SK-N-SH (cell line): ENCODE measurements around the gene DENND5B. TPM values are rescaled to one million over a fixed set of nuclear protein-coding genes. Genes with fewer than 3 reads are reported as not detected.

ENCODE experiments used
- CTCF ChIA-PET: fragments of 300-600, 350-600 bp; formaldehyde crosslinking; extraction: SDS; loops from one replicate; lab custom pipeline; 2021; lab: Yijun Ruan, JAX
- POLR2A ChIA-PET: fragments of 350-600 bp; sonication (Branson Sonifier 250); formaldehyde crosslinking; extraction: SDS; loops from one replicate; lab custom pipeline; 2020; ENCODE audit warnings: antibody characterized with exemption, inconsistent platforms; lab: Yijun Ruan, JAX
- DNase-seq: peaks from one replicate; pipeline ENCODE4 v3.0.0; 2012
- H2AFZ ChIP-seq: fragments of 200-600 bp; sonication (generic); 2 replicates; pipeline ENCODE4 v1.8.1; 2016; ENCODE audit warnings: antibody characterized with exemption, mild to moderate bottlenecking, low read depth
- H3F3A ChIP-seq: fragments of 200-600 bp; sonication (generic); replicated peaks from 2 replicates; pipeline ENCODE3; 2016; ENCODE audit warnings: antibody characterized with exemption, mild to moderate bottlenecking; ENCODE audit not compliant: insufficient read depth
- H3K27ac ChIP-seq, 2 experiments: fragments of 200-500 bp in 1 of 2; fragments of 200-600 bp in 1 of 2; sonication (Bioruptor generic) in 1 of 2; sonication (generic), shearing (Covaris generic) in 1 of 2; 2 replicates each; pipeline versions ENCODE4 v1.5.1 to v1.6.1; 2014 to 2016; ENCODE audit warnings: low read depth in 2 of 2, inconsistent platforms in 1 of 2, low read length in 1 of 2, mild to moderate bottlenecking in 1 of 2, mixed read lengths in 1 of 2
- H3K27me3 ChIP-seq: fragments of 200-600 bp; sonication (generic), shearing (Covaris generic); 2 replicates; pipeline ENCODE4 v1.6.1; 2016; ENCODE audit warnings: mixed run types; ENCODE audit not compliant: insufficient read depth
- H3K36me3 ChIP-seq, 2 experiments: fragments of 200-500 bp in 1 of 2; fragments of 200-600 bp in 1 of 2; sonication (Bioruptor generic) in 1 of 2; sonication (generic) in 1 of 2; replicated peaks in 1 of 2; 2 replicates each; pipeline versions ENCODE3 to v1.5.1; 2014 to 2016; ENCODE audit warnings: low read length in 1 of 2, mild to moderate bottlenecking in 1 of 2; ENCODE audit not compliant: insufficient read depth in 2 of 2, control insufficient read depth in 1 of 2
- H3K4me1 ChIP-seq, 2 experiments: fragments of 200-500 bp in 1 of 2; fragments of 200-600 bp in 1 of 2; sonication (Bioruptor generic) in 1 of 2; sonication (generic), shearing (Covaris generic) in 1 of 2; 2 replicates each; pipeline versions ENCODE4 v1.5.1 to v1.6.1; 2014 to 2016; ENCODE audit warnings: low read depth in 1 of 2, low read length in 1 of 2, mixed run types in 1 of 2; ENCODE audit not compliant: insufficient read depth in 2 of 2, control insufficient read depth in 1 of 2
- H3K4me2 ChIP-seq: fragments of 200-600 bp; sonication (generic), shearing (Covaris generic); 2 replicates; pipeline ENCODE4 v1.6.1; 2017; ENCODE audit warnings: mixed run types
- H3K4me3 ChIP-seq, 2 experiments: fragments of 200-500 bp in 1 of 2; fragments of 200-600 bp in 1 of 2; sonication (Bioruptor generic) in 1 of 2; sonication (generic), shearing (Covaris generic) in 1 of 2; 2 replicates each; pipeline versions ENCODE4 v1.5.1 to v1.8.1; 2014 to 2016; ENCODE audit warnings: low read depth in 2 of 2, inconsistent platforms in 1 of 2, low read length in 1 of 2, mild to moderate bottlenecking in 1 of 2, mixed read lengths in 1 of 2, moderate library complexity in 1 of 2
- H3K79me2 ChIP-seq: fragments of 200-600 bp; sonication (generic); 2 replicates; pipeline ENCODE4 v1.8.1; 2017; ENCODE audit warnings: mild to moderate bottlenecking; ENCODE audit not compliant: insufficient read depth
- H3K9ac ChIP-seq: fragments of 200-600 bp; sonication (generic); 2 replicates; pipeline ENCODE4 v1.6.1; 2017; ENCODE audit warnings: mixed run types
- H3K9me2 ChIP-seq: fragments of 200-600 bp; sonication (generic); 2 replicates; pipeline ENCODE4 v1.6.1; 2017; ENCODE audit warnings: mixed run types
- H3K9me3 ChIP-seq: fragments of 200-600 bp; sonication (generic); 2 replicates; pipeline ENCODE4 v1.6.1; 2017; ENCODE audit warnings: mixed run types, mild to moderate bottlenecking, moderate library complexity
- H4K20me1 ChIP-seq: fragments of 200-600 bp; sonication (generic); 2 replicates; pipeline ENCODE4 v1.6.1; 2017; ENCODE audit warnings: mild to moderate bottlenecking, mixed run types; ENCODE audit not compliant: insufficient read depth
- ELF1 ChIP-seq: IDR thresholded peaks from 2 replicates; pipeline ENCODE4 v1.4.0; 2012
- EP300 ChIP-seq, 2 experiments: IDR thresholded peaks; 2 replicates each; pipeline versions ENCODE4 v1.4.0 to v1.6.1; 2012; ENCODE audit warnings: borderline replicate concordance in 1 of 2, low read depth in 1 of 2, low read length in 1 of 2
- EZH2phosphoT487 ChIP-seq: fragments of 200-600 bp; sonication (generic); IDR thresholded peaks from 2 replicates; pipeline ENCODE4 v1.6.1; 2017; ENCODE audit warnings: low read depth, mixed run types, mild to moderate bottlenecking, antibody characterized with exemption, moderate library complexity, borderline replicate concordance
- FOXM1 ChIP-seq: IDR thresholded peaks from 2 replicates; pipeline ENCODE4 v1.4.0; 2012; ENCODE audit warnings: low read depth, mild to moderate bottlenecking
- GATA2 ChIP-seq: sonication (generic); formaldehyde crosslinking; IDR thresholded peaks from 2 replicates; pipeline ENCODE4 v1.5.0; 2020; ENCODE audit warnings: mild to moderate bottlenecking, missing genetic modification reagents
- JUND ChIP-seq: IDR thresholded peaks from 2 replicates; pipeline ENCODE4 v1.4.0; 2012
- MEF2A ChIP-seq: IDR thresholded peaks from 2 replicates; pipeline ENCODE4 v1.4.0; 2012; ENCODE audit warnings: low read depth, borderline replicate concordance
- MXI1 ChIP-seq: IDR thresholded peaks from 2 replicates; pipeline ENCODE4 v1.6.1; 2012; ENCODE audit warnings: mild to moderate bottlenecking, low read depth, low read length, improper control_type of control experiment
- NRF1 ChIP-seq: IDR thresholded peaks from 2 replicates; pipeline ENCODE4 v1.6.1; 2012; ENCODE audit warnings: low read depth, mild to moderate bottlenecking, low read length
- POLR2AphosphoS5 ChIP-seq: IDR thresholded peaks from 2 replicates; pipeline ENCODE4 v1.6.1; 2012; ENCODE audit warnings: low read depth, low read length
- RAD21 ChIP-seq: IDR thresholded peaks from 2 replicates; pipeline ENCODE4 v1.6.1; 2012; ENCODE audit warnings: mild to moderate bottlenecking, low read length
- RCOR1 ChIP-seq: fragments of 150-350 bp; IDR thresholded peaks from 2 replicates; pipeline ENCODE4 v1.6.1; 2017; ENCODE audit warnings: antibody characterized with exemption, low read length
- REST ChIP-seq: IDR thresholded peaks from 2 replicates; pipeline ENCODE4 v1.6.1; 2012; ENCODE audit warnings: mild to moderate bottlenecking, low read depth, low read length, moderate library complexity
- SIN3A ChIP-seq: IDR thresholded peaks from 2 replicates; pipeline ENCODE4 v1.6.1; 2012; ENCODE audit warnings: low read depth, mild to moderate bottlenecking, low read length, moderate library complexity, borderline replicate concordance
- TEAD4 ChIP-seq: IDR thresholded peaks from 2 replicates; pipeline ENCODE4 v1.4.0; 2012; ENCODE audit warnings: mild to moderate bottlenecking, borderline replicate concordance; ENCODE audit not compliant: insufficient read depth
- USF2 ChIP-seq: fragments of 150-350 bp; IDR thresholded peaks from 2 replicates; pipeline ENCODE4 v1.6.1; 2017; ENCODE audit warnings: antibody characterized with exemption, low read length, low read depth, borderline replicate concordance
- YY1 ChIP-seq: IDR thresholded peaks from 2 replicates; pipeline ENCODE4 v1.4.0; 2012; ENCODE audit warnings: low read depth, mild to moderate bottlenecking
- WGBS: methylation state at CpG from one replicate; pipeline ENCODE4 v1.1.6; 2017; ENCODE audit warnings: low lambda C conversion rate; 5-methylcytosine and 5-hydroxymethylcytosine counted together
- polyA plus RNA-seq, 3 experiments: library from polyadenylated mRNA; depleted of rRNA; stranded (reverse); fragments of >200 nt; gene quantifications; 2 replicates each; pipeline ENCODE4 v1.2.3, GENCODE V29; 2012
- TF ChIP-seq, protein P1 (sequence below): IDR thresholded peaks from 2 replicates; pipeline ENCODE4 v1.4.0; 2012; ENCODE audit warnings: low read depth, borderline replicate concordance

DENND5B gene
- polyA plus RNA-seq, 1 of the 3 experiments (the other 2 are of a cell fraction), result 5.3 TPM

GRCh38 chr12:31599053-31599452 is 8.1 kb upstream of the DENND5B start:
- CTCF ChIA-PET, result no interaction called here
- peaks cover 0 to 6% of the 10 kb centered on the region in 2 experiments for H3K36me3 ChIP-seq
- no peaks in the 10 kb centered on the region for H3K4me1 ChIP-seq
- H3K9me3 ChIP-seq, result no peaks in the 10 kb centered on the region
- H3F3A ChIP-seq, result no peaks in the 10 kb centered on the region
- H3K4me2 ChIP-seq, result no peak overlapping the region
- DNase-seq, result no peak
- no peaks in the 10 kb centered on the region for H4K20me1 ChIP-seq
- POLR2A ChIA-PET, result no interaction called here
- no peak overlapping the region for H3K27ac ChIP-seq
- TF ChIP-seq JUND, result no peak
- TF ChIP-seq MXI1, result no peak
- no peak for TF ChIP-seq RCOR1
- no peak for TF ChIP-seq MEF2A
- TF ChIP-seq EP300 (IDR thresholded peaks at IDR 0.05; ENCODE audit: borderline replicate concordance in 1 of 2, low read depth in 1 of 2, low read length in 1 of 2), result no peak
- TF ChIP-seq YY1, result no peak
- no peak for TF ChIP-seq SIN3A
- TF ChIP-seq, protein P1, sequence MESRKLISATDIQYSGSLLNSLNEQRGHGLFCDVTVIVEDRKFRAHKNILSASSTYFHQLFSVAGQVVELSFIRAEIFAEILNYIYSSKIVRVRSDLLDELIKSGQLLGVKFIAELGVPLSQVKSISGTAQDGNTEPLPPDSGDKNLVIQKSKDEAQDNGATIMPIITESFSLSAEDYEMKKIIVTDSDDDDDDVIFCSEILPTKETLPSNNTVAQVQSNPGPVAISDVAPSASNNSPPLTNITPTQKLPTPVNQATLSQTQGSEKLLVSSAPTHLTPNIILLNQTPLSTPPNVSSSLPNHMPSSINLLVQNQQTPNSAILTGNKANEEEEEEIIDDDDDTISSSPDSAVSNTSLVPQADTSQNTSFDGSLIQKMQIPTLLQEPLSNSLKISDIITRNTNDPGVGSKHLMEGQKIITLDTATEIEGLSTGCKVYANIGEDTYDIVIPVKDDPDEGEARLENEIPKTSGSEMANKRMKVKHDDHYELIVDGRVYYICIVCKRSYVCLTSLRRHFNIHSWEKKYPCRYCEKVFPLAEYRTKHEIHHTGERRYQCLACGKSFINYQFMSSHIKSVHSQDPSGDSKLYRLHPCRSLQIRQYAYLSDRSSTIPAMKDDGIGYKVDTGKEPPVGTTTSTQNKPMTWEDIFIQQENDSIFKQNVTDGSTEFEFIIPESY, result no peak
- TF ChIP-seq USF2, result no peak
- TF ChIP-seq RAD21, result no peak
- TF ChIP-seq GATA2 (CRISPR knock-in tag), result no peak
- no peak for TF ChIP-seq POLR2AphosphoS5
- TF ChIP-seq EZH2phosphoT487, result no peak
- TF ChIP-seq REST, result no peak
- no peak for TF ChIP-seq TEAD4
- TF ChIP-seq NRF1, result no peak
- TF ChIP-seq FOXM1, result no peak
- no peak for TF ChIP-seq ELF1
- TF ChIP-seq, all 33 proteins: peak for 0
- Histone ChIP-seq H2AFZ (no peak overlapping the region), H3K9ac (no peak overlapping the region), H3K4me3 (no peak overlapping the region), H3K27me3 (no peaks in the 10 kb centered on the region), H3K79me2 (no peaks in the 10 kb centered on the region), H3K9me2 (no peaks in the 10 kb centered on the region)
- 96% methylated on average over 4 of the region's 4 CpGs for WGBS
